ENCODE measurements around the gene TMEM132A. TPM values are rescaled to one million over a fixed set of nuclear protein-coding genes. Genes with fewer than 3 reads are reported as not detected.

TMEM132A gene
- total RNA-seq, 1 donor from 2014 or later: 113 TPM

DNA sequence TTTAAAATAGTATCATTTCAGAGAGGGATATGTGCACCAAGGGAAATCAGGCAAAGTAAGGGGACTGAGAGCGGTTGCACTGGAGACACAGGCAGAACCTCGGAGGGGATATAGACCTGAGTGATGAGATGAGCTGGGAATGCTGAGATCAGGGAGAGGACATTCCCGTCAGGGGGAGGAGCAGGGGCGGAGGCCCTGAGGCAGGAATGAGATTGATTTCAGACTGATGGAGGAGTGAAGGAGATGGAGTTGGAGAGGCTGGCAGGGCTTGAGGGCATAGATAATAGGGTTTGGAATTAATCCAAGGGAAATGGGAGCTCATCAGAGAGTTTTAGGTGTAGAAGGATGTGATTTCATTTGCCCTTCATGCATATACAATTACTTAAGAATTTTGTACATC is 60.4 kb downstream of the TMEM132A start:
- no peaks in the 10 kb centered on the region for H3K36me3 Mint-ChIP-seq (ENCODE audit: unreplicated experiment)
- H3K27ac Mint-ChIP-seq (ENCODE audit: unreplicated experiment): no peak overlapping the region
- H3K4me1 Mint-ChIP-seq (ENCODE audit: unreplicated experiment): no peaks in the 10 kb centered on the region
- H3K9me3 Mint-ChIP-seq (ENCODE audit: unreplicated experiment): no peaks in the 10 kb centered on the region
- H3K4me3 Mint-ChIP-seq (ENCODE audit: unreplicated experiment): no peak overlapping the region
- TF ChIP-seq CTCF (IDR thresholded peaks at IDR 0.05): no peak
- H3K27me3 Mint-ChIP-seq (ENCODE audit: unreplicated experiment): peaks cover 29% of the 10 kb centered on the region
- no peak for DNase-seq (ENCODE audit: extremely low spot score, unreplicated experiment)

- Mint-ChIP-seq H3K4me3 (ENCODE audit: unreplicated experiment) (no peak overlapping the region), H3K27me3 (ENCODE audit: unreplicated experiment) (peaks cover 36% of the 10 kb centered on the region), H3K4me1 (ENCODE audit: unreplicated experiment) (no peaks in the 10 kb centered on the region), H3K27ac (ENCODE audit: unreplicated experiment) (no peak overlapping the region), H3K36me3 (ENCODE audit: unreplicated experiment) (no peaks in the 10 kb centered on the region), H3K9me3 (ENCODE audit: unreplicated experiment) (no peaks in the 10 kb centered on the region)
- no peak for TF ChIP-seq CTCF (IDR thresholded peaks at IDR 0.05)
- DNase-seq (ENCODE audit: extremely low spot score, unreplicated experiment): no peak
Observed at GRCh38 chr11:60985501-60985900, 61.2 kb downstream of the TMEM132A start.

GRCh38 chr11:60985991-60986915 is 62.0 kb downstream of the TMEM132A start:
- H3K4me1 Mint-ChIP-seq (ENCODE audit: unreplicated experiment): no peaks in the 10 kb centered on the region
- H3K36me3 Mint-ChIP-seq (ENCODE audit: unreplicated experiment): no peaks in the 10 kb centered on the region
- no peak overlapping the region for H3K4me3 Mint-ChIP-seq (ENCODE audit: unreplicated experiment)
- H3K27me3 Mint-ChIP-seq (ENCODE audit: unreplicated experiment): peaks cover 40% of the 10 kb centered on the region
- no peak overlapping the region for H3K27ac Mint-ChIP-seq (ENCODE audit: unreplicated experiment)
- no peak for TF ChIP-seq CTCF (IDR thresholded peaks at IDR 0.05)
- H3K9me3 Mint-ChIP-seq (ENCODE audit: unreplicated experiment): no peaks in the 10 kb centered on the region
- no peak for DNase-seq (ENCODE audit: extremely low spot score, unreplicated experiment)

Other genes starting within 250 kb of the TMEM132A start
- not detected in 2 replicates for gene MS4A8, start 224.8 kb upstream of the TMEM132A start, total RNA-seq
- not detected in 2 replicates for gene MS4A18, start 199.7 kb upstream of the TMEM132A start, total RNA-seq
- gene MS4A15, start 167.6 kb upstream of the TMEM132A start, total RNA-seq: not detected in 2 replicates
- not detected in 2 replicates for gene MS4A10, start 139.1 kb upstream of the TMEM132A start, total RNA-seq
- gene CCDC86, start 82.3 kb upstream of the TMEM132A start, total RNA-seq: 25.9 and 27.4 TPM in 2 replicates
- gene PTGDR2, start 68.5 kb upstream of the TMEM132A start, total RNA-seq: 0.68 and 0.91 TPM in 2 replicates
- not detected in 2 replicates for gene ZP1, start 56.9 kb upstream of the TMEM132A start, total RNA-seq
- gene PRPF19, start 17.9 kb upstream of the TMEM132A start, total RNA-seq: 78.0 and 78.2 TPM in 2 replicates
- gene TMEM109, start 10.3 kb upstream of the TMEM132A start, total RNA-seq: 144 and 152 TPM in 2 replicates
- 11.6 and 14.6 TPM in 2 replicates for gene SLC15A3, start 27.7 kb downstream of the TMEM132A start, total RNA-seq
- not detected in 2 replicates for gene CD6, start 47.2 kb downstream of the TMEM132A start, total RNA-seq
- gene CD5, start 178.0 kb downstream of the TMEM132A start, total RNA-seq: not detected in 2 replicates
- 19.6 and 21.2 TPM in 2 replicates for gene VPS37C, start 237.0 kb downstream of the TMEM132A start, total RNA-seq

All from osteocyte (in vitro differentiated cells).